GM18505 (cell line): ENCODE results near the gene CDKN2C.
"Not testable (repeated sequence)": the region's sequence is repeated elsewhere in the genome, so short reads cannot be mapped to it uniquely, and the experiment has no call there.

Experiments used
- ATAC-seq: cut with Tn5 transposase; IDR thresholded peaks from one replicate; pipeline ENCODE4 v1.9.1; 2021; ENCODE audit not compliant: unreplicated experiment
- POLR2A ChIP-seq: IDR thresholded peaks from 4 replicates; pipeline ENCODE4 v1.6.1; 2011; ENCODE audit warnings: borderline replicate concordance; ENCODE audit not compliant: insufficient read depth, insufficient read length; ENCODE audit errors: extremely low read depth

CDKN2C gene

DNA sequence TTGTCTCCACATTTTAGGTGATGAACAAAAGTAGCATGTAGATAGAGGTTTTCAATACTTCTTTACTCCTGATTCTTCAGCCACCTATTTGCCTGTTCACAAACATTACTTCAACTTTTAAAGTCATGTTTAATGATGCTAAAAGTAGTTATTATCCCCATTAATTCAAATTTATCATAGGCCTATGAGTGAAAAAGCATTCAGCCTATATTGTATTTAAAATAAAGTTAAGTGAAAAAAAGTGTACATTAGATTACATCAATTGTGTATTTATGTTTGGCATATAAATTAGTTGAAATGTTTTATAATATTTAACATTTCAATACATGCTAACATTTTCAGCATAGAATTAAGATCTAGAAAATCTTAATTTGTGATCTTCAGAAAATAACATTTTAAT lies 10.5 kb downstream of the CDKN2C start:
- no peak for TF ChIP-seq POLR2A
- no peak for ATAC-seq

DNA sequence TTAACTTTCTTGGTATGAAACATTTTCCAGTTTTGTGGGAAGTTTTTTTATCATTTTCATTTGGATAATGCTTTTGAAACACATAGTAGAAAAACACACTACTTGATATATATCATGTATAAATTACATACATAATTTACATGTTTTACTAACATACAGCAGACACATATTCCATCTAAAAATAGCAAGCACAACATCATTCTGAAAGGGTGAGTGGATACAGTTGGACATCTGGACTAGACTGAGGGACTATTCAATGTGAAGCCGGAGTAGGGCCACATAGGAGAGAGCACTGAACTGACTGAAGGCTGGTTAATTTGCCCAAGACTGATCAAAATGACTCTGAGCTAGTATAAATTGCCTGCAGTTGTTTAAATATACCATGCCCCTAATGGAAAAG lies 11.7 kb downstream of the CDKN2C start:
- ATAC-seq, result no peak
- no peak for TF ChIP-seq POLR2A

DNA sequence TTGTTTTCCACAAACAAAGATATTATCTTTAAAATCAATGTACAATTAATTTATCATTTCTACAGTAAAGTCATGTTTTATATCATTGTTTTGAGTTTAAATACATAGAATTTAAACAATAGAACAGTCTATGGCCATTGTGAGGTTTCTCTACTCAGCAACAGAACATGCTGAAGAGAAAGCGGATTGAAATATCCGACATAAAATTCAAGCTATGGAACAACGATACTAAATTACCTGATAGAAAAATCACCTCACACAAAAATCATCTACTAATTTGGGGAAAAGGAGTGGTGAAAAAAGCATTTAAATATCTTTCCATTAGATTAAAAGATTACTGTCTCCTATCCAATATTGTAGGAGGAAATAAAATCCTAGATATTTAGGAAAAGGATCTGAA lies 12.6 kb downstream of the CDKN2C start:
- no peak for TF ChIP-seq POLR2A
- ATAC-seq, result no peak

DNA sequence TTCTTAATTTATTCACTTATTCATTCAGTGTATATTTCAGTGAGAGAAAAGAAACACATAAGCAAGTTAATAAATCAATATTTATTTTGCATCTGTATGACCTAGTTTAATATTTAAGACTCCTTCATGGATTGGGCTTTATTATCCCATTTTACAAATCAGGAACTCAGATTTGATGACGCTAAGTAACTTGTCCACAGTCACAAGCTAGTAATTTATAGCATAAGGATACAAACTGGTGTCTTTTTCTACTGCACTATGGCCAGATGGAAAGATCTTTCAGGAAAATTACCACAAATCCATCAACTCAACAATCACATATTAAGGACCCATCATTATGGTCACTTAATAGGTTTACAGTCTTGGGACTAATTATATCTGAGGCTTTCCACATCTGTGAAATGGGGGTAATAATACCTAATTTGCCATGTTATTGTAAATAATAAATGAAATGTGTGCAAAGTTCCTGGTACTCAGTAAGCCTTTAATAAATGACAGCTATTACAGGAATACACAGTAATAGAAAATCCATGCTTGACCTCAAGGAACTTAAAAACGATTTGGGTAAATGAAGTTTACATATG lies 13.3 kb downstream of the CDKN2C start:
- no peak for TF ChIP-seq POLR2A
- no peak for ATAC-seq

DNA sequence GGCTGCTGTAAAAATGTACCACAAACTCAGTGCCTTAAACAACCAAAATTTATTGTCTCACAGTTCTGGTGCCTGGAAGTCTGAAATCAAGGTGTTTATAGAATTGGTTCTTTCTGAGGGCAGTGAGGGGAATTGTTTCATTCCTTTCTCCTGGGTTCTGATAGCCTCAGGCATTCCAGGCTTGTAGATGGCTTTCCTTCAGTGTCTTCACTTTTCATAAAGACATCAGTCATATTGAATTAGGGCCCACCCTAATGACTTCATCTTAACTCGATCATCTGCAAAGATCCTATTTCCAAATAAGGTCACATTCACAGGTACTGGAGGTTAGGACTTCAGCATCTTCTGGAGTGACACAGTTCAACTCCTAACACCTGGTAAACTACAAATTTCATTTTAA lies 15.0 kb downstream of the CDKN2C start:
- ATAC-seq, result no peak
- TF ChIP-seq POLR2A, result peak; percentile 35

DNA sequence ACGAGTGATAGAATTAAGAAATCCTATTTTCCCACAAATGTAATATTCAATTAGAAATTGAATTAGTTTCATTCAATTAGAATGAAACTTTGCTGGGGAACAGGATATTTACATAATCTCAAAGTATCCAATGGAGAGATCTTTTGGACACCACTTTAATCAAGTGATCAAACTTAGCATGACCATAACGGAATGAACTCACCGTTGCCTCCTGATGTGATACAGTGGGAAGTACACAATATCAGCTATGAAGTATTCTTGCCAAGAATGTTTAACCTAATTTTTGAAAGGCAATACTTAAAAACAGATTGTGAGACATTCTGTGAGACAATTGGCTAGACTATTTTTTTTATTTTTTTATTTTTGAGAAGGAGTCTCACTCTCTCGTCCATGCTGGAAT lies 16.6 kb downstream of the CDKN2C start:
- ATAC-seq, result no peak
- no peak for TF ChIP-seq POLR2A

DNA sequence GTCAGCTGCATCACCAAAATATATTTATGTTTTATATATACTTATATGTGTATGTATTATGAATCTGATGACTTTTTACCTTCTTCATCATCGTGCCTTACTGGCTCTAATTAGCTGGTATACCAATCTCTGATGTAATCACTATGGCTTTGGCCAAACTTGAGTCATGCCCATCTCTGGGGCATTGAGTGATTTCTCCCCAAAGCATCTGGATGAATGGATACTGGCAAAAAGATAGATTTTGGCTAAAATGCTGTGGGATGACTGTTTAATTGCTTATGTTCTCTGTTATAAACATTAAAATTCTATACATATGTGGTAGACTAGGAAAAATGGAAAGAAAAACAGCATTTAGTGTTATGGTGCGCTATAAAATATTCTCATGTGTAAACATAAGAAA lies 19.6 kb downstream of the CDKN2C start:
- TF ChIP-seq POLR2A, result no peak
- ATAC-seq, result no peak

DNA sequence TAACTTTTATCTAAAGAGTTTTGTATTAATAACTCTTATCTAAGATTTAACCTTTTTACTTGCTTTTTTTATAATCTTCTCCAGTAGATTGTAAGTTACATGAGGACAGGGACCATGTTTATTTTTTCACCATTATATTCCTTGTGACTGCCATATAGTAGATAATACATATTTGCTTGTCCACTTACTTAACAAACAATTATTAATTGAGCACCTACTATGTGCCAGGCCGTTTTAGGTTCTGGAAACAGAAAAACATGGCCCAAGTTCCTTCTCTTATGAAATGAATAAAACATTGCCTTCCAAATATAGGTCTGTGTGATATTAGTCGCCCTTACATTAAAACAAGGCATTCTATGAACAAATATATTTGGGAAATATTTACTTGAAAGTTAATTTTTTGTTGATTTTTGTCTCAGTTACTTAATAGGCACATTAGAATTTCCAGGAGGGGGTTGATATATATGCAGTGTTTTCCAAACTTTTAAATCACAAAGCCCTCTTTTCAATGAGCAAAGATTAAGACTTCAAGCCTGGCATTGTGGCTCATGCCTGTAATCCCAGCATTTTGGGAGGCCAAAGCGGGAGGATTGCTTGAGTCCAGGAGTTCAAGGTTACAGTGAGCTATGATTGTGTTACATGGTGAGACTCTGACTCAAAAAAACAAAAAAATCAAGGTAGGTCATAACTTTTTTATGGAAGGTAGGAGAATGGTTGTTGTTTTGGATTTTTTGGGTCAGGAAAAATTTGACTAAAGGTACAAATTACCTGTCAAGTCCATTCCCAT lies 22.7 kb downstream of the CDKN2C start:
- no peak for ATAC-seq
- TF ChIP-seq POLR2A, result no peak

DNA sequence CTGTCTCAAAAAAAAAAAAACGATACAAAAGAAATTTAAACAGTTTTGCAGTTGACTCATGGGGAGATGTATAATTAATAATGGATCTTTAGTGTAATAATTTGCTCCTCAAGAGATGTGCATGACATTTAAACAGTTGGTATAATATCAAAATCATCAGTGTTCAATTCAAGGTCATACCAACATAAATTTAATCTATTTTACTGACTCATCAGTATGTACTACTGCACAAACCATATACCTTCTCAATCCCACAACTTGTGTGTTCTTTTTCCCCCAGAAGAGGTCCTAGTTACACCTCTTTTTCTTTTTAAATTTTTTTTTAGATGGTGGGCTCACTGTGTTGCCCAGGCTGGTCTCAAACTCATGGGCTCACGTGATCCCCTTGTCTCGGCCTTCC lies 23.6 kb downstream of the CDKN2C start:
- ATAC-seq, result no peak
- TF ChIP-seq POLR2A, result no peak

DNA sequence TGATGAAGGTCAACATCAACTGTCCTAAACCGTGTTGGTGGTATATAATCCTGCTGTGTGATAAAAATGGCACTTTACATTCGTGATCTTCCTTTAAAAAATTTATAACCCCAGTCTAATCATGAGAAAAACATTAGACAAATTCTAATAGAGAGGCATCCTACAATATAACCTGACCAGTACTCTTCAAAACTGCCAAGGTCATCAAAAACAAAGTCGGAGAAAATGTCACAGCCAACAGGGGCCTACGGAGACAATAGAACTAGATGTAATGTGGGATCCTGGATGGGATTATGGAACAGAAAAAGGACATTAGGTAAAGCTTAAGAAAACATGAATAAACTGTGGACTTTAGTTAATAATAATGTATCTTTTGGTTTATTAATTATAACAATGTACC lies 25.0 kb downstream of the CDKN2C start:
- no peak for ATAC-seq
- TF ChIP-seq POLR2A, result no peak

DNA sequence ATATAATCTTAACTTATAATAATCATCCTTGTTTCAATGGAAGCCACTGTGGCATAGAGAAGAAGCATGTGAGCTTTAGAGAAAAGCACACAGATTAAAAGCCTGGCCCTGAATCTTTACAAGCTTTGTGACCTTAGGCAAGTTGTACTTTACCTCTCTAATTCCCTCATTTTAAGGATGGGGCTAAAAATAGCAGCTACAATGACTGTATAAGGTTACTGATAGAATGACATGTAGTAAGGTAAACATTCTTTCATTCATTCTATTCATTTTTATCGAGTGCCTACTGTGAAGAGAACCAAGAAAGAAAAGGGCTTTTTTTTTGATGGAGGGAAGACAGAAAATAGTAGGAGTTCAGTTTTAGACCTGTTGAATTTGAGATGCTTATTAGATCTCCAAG lies 25.6 kb downstream of the CDKN2C start:
- no peak for ATAC-seq

DNA sequence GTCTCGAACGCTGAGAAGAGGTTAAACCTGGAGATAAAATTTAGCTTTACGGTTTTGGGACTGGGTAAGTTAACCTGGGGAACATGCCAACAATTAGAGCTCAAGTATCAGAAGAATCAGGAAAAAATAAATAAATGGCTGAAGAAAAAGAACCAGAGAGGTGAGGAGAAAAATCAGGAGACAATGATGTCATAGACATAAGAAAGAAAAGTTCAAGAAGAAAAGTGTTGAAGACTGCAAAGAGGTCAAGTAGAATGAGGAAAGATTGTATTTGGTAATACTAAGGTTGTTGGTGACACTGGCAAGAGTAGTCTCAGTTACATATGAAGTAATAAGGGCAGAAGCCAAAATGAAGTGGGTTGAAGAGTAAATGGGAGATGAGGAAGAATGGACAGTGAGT lies 26.0 kb downstream of the CDKN2C start:
- TF ChIP-seq POLR2A, result no peak
- no peak for ATAC-seq

More for the DNA sequence above, 25.6 kb downstream of the CDKN2C start:
- TF ChIP-seq POLR2A, result no peak

DNA sequence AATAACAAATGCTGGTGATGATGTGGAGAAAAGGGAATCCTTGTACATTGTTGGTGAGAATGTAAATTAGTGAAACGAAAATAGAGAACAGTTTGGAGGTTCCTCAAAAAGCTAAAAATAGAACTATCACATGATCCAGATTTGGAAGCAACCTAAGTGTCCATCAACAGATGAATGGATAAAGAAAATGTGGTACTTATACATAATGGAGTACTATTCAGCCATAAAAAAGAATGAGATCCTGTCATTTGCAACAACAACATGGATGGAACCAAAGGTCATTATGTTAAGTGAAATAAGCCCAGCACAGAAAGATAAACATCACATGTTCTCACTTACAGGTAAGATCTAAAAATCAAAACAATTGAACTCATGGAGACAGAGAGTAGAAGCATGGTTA lies 29.3 kb downstream of the CDKN2C start:
- ATAC-seq, result not testable (repeated sequence)

DNA sequence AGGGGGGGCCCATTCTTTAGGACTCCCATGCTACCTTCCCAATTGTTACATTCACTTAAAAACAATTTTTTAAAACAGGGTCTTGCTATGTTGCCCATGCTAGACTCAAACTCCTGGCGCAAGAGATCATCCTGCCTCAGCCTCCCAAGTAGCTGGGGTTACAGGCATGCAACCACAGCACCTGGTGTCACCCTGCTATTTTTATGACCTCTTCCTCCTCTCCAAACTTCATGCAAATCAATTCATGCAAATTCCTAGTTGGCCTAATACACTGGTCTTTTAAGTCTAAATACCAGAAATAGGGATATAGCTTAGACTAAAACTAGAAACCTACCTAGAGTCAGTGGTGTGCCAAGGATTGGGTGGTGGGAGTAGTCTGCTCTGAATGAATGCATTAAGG lies 30.1 kb downstream of the CDKN2C start:
- ATAC-seq, result no peak
- peak; percentile 27 for TF ChIP-seq POLR2A
